Measurements from ENCODE around the gene GPT2. TPM values are rescaled to one million over a fixed set of nuclear protein-coding genes. Genes with fewer than 3 reads are reported as not detected.

The GPT2 gene
- total RNA-seq, 1 experiment from 2014 or later = 81.8 TPM

GRCh38 chr16:46962629-46963028 is 78.5 kb downstream of the GPT2 start (continued):
- no peak for TF ChIP-seq JUN (CRISPR knock-in tag; IDR thresholded peaks at IDR 0.05)
- no peak for TF ChIP-seq CBFB (CRISPR knock-in tag; IDR thresholded peaks at IDR 0.05; ENCODE audit: low read depth)

GRCh38 chr16:46968063-46968435 is 83.9 kb downstream of the GPT2 start:
- no peak for ATAC-seq
- ChIA-PET CTCF (interaction anchor here (1.0 kb wide), 1 partner anchor 1197 kb away, joined by 3 read pairs; no protein-coding TSS in a partner anchor), POLR2A (no interaction called here)
- no peak for TF ChIP-seq GRHL2 (CRISPR knock-in tag; IDR thresholded peaks at IDR 0.05; ENCODE audit: insufficient replicate concordance, severe bottlenecking)
- no peak for TF ChIP-seq MXD4 (CRISPR knock-in tag; IDR thresholded peaks at IDR 0.05; ENCODE audit: borderline replicate concordance)
- TF ChIP-seq NR3C1 (CRISPR knock-in tag; conservative IDR thresholded peaks at IDR 0.05; ENCODE audit: low read depth) = no peak
- no peak for TF ChIP-seq ETV6 (CRISPR knock-in tag; IDR thresholded peaks at IDR 0.05)
- no peak for TF ChIP-seq ZNF121 (CRISPR knock-in tag; IDR thresholded peaks at IDR 0.05)
- no peak for TF ChIP-seq ZNF423 (CRISPR knock-in tag; IDR thresholded peaks at IDR 0.05)
- no peak for TF ChIP-seq HMGA2 (CRISPR knock-in tag; IDR thresholded peaks at IDR 0.05)
- TF ChIP-seq FOXP4 (CRISPR knock-in tag; IDR thresholded peaks at IDR 0.05) = no peak
- TF ChIP-seq, protein P1, sequence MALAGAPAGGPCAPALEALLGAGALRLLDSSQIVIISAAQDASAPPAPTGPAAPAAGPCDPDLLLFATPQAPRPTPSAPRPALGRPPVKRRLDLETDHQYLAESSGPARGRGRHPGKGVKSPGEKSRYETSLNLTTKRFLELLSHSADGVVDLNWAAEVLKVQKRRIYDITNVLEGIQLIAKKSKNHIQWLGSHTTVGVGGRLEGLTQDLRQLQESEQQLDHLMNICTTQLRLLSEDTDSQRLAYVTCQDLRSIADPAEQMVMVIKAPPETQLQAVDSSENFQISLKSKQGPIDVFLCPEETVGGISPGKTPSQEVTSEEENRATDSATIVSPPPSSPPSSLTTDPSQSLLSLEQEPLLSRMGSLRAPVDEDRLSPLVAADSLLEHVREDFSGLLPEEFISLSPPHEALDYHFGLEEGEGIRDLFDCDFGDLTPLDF (CRISPR knock-in tag; IDR thresholded peaks at IDR 0.05) = no peak
- TF ChIP-seq EMX1 (CRISPR knock-in tag; IDR thresholded peaks at IDR 0.05) = no peak
- TF ChIP-seq, protein P2, sequence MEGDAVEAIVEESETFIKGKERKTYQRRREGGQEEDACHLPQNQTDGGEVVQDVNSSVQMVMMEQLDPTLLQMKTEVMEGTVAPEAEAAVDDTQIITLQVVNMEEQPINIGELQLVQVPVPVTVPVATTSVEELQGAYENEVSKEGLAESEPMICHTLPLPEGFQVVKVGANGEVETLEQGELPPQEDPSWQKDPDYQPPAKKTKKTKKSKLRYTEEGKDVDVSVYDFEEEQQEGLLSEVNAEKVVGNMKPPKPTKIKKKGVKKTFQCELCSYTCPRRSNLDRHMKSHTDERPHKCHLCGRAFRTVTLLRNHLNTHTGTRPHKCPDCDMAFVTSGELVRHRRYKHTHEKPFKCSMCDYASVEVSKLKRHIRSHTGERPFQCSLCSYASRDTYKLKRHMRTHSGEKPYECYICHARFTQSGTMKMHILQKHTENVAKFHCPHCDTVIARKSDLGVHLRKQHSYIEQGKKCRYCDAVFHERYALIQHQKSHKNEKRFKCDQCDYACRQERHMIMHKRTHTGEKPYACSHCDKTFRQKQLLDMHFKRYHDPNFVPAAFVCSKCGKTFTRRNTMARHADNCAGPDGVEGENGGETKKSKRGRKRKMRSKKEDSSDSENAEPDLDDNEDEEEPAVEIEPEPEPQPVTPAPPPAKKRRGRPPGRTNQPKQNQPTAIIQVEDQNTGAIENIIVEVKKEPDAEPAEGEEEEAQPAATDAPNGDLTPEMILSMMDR (IDR thresholded peaks at IDR 0.05) = no peak
- TF ChIP-seq FOXJ3 (CRISPR knock-in tag; IDR thresholded peaks at IDR 0.05; ENCODE audit: borderline replicate concordance) = no peak
- TF ChIP-seq PRDM15 (CRISPR knock-in tag; IDR thresholded peaks at IDR 0.05) = no peak
- no peak for TF ChIP-seq CREM (CRISPR knock-in tag; IDR thresholded peaks at IDR 0.05)
- Mint-ChIP-seq H3K4me1 (peaks cover 30% of the 10 kb centered on the region), H3K36me3 (peaks cover 79% of the 10 kb centered on the region), H3K9me3 (no peaks in the 10 kb centered on the region), H3K27ac (no peak overlapping the region), H3K4me3 (no peak overlapping the region), H3K27me3 (ENCODE audit: low read depth) (no peaks in the 10 kb centered on the region; the same call in 1 of the 2 replicates)
- no peak for DNase-seq (ENCODE audit: low spot score)

DNA sequence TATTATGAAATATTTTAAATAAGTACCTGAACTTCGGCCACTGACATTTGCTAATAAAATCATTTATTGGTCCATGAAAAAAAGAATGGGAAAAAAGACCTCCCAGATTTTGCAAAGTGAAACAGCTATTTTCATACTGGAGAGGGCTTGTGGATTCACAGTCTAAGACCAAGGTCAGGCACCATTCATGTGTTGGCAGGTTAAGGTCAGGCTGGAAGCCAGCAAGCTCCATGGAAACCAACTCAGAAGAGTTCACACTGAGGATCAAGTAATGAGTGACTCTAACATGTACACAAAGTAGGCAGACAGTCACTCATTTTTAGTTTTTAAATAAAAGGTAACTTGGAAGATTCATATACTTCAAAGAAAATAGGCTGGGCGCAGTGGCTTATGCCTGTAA is 85.9 kb downstream of the GPT2 start:
- DNase-seq (ENCODE audit: low spot score) (no peak), ATAC-seq (no peak)
- POLR2A ChIA-PET = interaction anchor here (0.6 kb wide), 1 partner anchor 13 kb away, joined by 8 read pairs; no protein-coding TSS in a partner anchor
- Mint-ChIP-seq H3K27me3 (ENCODE audit: low read depth) (no peaks in the 10 kb centered on the region), H3K36me3 (peaks cover 63% of the 10 kb centered on the region), H3K27ac (peak overlapping the region; percentile 88), H3K4me3 (peak overlapping the region; percentile 41), H3K9me3 (no peaks in the 10 kb centered on the region), H3K4me1 (peaks cover 40% of the 10 kb centered on the region)
- CTCF ChIA-PET = no interaction called here
- TF ChIP-seq SMAD4 (CRISPR knock-in tag; IDR thresholded peaks at IDR 0.05) = no peak
- TF ChIP-seq, protein P3, sequence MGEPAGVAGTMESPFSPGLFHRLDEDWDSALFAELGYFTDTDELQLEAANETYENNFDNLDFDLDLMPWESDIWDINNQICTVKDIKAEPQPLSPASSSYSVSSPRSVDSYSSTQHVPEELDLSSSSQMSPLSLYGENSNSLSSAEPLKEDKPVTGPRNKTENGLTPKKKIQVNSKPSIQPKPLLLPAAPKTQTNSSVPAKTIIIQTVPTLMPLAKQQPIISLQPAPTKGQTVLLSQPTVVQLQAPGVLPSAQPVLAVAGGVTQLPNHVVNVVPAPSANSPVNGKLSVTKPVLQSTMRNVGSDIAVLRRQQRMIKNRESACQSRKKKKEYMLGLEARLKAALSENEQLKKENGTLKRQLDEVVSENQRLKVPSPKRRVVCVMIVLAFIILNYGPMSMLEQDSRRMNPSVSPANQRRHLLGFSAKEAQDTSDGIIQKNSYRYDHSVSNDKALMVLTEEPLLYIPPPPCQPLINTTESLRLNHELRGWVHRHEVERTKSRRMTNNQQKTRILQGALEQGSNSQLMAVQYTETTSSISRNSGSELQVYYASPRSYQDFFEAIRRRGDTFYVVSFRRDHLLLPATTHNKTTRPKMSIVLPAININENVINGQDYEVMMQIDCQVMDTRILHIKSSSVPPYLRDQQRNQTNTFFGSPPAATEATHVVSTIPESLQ (CRISPR knock-in tag; IDR thresholded peaks at IDR 0.05) = no peak

Measured in WTC11 (cell line).